Middle frontal gyrus (tissue), 1 donor: Measurements from ENCODE around the gene KIAA1958.

ENCODE experiments used
- DNase-seq: peaks from one replicate; pipeline ENCODE4 v3.0.0-alpha.2; 2015; ENCODE audit warnings: low spot score; ENCODE audit errors: extremely low spot score

KIAA1958 gene

GRCh38 chr9:112601636-112602035 is 115.0 kb downstream of the KIAA1958 start:
- no peak for DNase-seq

GRCh38 chr9:112604790-112605189 is 118.2 kb downstream of the KIAA1958 start:
- DNase-seq = no peak

DNA sequence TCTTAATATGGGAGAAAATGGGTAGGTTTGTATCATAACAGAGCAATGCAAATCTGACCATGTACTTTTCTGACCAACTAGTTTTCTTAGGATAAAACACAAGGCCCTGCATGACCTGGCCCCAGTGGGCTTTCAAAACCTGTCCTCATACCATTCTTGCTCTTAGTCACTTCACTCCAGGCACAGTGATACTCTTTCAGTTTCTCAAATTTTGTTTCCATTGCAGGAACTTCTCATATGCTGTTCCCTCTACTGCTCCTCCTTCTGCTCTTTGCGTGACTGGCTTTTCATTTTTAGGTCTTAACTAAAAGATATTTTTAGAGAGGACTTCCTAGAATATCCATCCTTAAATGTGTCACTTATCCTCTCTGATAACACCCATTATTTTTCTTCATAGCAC is 118.9 kb downstream of the KIAA1958 start:
- DNase-seq = no peak

- DNase-seq = no peak
Measured at GRCh38 chr9:112605963-112606699, 119.5 kb downstream of the KIAA1958 start.

DNA sequence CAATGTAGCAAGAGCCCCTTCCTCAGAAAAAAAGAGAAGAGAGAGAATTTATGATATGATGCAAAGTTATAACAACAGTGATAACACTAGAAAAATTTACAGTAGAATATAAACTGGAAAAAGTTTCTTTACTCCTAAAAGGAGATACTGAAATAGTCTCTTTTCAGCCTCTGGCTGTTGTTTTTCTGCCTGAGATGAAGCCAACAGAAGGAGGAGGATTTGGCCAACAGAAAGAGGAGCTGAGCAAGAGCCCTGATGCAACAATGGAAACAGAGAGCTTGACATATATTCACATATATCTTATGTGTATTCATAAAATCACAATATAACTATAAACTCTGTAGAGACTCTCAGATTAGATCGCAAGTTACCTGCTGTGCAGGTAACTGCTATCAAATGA is 122.2 kb downstream of the KIAA1958 start:
- DNase-seq = no peak

DNA sequence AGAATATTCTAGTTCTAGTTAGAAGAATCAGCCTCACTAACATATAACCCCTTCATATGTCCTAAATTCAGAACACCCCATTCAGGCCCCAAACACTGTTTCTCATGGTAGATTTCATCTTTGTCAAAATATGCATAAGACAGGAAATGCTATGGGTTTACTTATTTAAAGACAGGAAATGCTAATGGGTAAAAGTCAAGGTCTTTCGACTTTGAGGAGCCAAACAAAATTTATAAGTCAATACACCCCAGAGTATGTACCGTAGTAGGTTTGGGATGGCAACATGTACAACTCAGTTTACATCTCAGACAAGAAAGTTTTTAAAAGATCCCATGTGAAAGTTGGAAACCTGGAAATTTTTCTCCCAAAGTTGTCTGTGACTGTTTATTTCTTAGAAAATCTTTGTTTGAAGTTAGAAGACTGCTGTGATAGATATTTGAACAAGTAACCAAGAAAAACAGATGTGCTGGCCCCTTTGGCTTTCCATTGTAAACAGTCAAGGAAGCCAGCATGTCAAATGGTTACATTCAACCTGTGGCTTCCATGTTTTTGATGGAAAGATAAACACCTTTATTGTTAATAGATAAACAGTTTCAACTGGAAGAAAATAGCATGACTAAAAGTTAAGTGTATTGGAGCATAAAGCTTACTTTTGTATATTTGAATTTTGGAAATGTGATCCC is 129.1 kb downstream of the KIAA1958 start:
- no peak for DNase-seq

DNA sequence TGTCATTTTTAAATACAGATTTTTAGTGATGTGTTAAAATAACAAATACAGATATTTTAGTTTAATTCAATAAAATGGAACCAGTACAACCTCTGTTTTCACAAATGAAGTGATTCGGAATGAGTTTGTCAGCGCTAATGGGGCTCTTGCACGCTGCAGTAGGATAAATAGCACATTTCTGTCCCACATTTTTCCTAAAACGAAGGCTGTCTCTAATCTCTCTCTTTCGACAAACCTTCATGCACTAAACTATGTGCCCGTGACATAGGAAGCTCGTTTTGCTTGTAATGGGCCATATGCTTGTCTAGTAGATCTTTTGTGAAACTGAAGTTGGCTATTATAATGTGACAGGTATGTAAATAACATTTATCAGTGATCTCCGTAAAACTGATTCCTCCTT is 130.7 kb downstream of the KIAA1958 start:
- no peak for DNase-seq

DNA sequence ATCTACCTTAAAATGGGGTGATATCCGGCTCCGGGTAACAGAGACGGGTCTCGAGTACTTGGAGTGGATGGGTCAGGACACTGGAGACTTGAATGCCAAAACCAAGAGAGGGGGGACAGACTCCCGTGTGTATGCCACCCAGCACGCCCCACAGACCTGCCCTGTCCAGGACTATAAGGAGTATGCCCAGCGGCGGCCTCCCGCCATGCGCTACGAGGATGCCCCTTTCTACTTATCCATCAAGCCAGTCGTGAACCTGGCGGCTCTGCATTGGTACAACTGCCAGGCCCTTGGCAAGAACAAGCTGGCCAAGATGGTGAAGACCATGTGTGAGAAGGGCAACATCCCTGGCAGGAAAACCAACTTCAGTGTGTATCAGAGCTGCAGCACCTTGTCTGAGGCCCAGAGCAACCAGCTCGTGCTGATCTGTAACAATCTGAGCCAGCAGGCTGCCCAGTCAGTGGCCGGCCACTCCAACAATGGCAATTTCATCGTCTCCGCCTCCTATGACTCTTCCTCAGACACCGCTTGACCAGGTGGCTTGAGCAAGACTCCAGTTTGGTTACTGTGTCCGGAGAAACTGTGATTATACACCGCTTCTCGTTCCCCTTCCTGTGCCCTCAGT is 131.9 kb downstream of the KIAA1958 start:
- no peak for DNase-seq

DNA sequence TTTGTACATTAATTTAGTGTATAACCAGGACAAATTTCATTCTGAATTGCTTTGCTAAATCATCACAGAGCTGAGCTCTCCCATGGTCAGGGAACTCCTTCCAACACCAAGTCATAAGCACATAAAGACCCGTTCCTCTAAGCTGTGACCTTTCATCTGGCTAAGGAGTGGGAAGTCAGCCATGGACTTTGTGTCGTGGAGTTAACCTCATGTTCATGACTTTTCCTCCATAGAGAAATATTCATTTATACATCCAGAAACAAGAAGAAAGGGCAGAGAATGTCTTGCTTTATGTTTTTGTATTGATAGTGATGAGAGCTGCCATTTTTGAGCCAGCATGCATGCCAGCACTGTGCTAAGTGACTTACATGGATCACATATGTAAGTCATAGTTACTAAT is 133.8 kb downstream of the KIAA1958 start:
- DNase-seq = no peak

DNA sequence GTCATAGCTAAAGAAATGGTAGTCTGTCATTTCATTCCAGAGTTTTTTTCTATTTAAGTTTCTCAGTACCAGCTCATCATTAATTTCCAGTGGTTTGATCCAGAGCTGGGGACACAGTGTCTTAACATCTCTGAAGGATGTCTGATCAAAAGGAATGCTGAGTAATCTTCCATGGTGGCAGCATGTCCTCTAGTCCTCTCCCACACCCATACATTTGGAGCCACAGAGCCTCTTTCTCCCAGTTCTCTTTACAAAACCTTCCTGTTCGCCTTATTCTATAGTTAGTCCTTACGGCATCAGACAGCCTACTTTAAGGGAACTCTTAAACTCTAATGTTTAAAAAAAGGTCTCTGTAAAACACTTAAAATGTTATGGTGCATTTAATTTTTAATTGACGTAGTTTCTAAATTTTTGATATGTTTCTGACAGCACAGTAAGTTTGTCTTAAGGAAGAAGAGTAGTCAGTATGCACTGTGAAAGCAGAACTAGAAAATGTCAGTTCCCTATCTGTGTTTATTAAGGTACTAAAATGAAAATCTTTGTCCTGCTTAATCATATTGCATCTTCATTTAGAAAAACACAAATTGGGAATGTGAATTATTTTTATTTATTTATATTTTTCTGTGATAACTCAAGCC is 134.5 kb downstream of the KIAA1958 start:
- DNase-seq = no peak

DNA sequence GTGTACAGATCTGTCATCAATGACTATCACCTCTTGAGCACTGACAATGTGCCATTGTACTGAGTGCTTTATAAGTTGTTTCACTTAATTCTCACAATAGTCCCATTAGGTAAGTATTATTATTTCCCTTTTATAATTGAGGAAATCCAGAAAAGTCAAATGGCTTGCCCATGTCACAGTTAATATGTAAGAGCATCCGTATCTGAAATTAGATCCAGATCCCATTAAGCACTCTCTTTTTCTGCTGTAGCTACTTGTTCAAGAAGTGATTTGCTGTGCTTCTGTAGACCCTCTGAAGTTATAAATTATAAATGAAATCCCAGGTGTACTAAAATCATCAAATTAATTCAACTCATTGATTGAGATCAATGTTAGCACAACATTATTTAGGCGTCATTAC is 136.6 kb downstream of the KIAA1958 start:
- DNase-seq = no peak

DNA sequence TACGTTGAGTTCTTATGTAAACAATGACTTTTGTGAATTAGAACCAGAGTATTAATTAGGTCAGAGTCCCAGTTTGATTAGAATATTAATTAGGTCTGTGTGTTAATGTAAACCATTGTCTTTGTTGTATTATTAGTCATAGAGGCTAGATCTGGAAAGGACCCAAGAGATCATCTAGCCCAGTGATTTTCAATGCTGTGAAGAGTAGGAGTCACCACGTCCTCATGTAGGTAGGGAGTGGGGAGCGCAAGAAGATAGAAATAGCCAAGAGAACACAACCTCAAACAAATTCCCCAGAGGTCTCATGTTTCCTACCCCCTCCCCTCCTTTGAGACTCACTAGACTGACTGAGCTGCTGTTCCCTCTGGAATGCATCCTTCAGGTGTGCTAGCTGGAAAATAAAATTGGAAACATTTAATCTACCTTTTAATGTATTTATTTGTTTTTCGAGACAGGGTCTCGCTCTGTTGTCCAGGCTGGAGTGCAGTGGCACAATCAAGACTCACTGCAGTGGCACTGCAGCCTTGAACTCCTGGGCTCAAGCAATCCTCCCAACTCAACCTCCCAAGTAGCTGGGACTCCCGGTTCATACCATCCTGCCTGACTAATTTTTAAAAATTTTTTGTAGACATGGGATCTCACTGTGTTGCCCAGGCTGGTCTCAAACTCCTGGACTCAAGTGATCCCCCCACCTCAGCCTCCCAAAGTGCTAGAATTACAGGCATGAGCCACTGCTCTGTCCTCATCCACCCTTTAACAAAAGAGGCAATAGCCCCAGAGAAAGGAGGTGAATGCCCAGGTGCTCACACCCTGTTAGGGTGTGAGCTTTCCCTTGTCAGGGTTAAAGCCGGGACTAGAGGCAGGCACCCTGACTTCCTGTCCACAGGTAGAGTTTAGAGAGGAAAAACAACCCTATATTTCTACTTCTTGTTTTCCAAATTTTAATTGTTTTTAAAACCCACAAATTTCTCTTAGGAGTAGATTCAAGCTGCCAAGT is 138.4 kb downstream of the KIAA1958 start:
- DNase-seq = no peak

- DNase-seq = no peak
Measured at GRCh38 chr9:112629671-112630485, 143.3 kb downstream of the KIAA1958 start.

DNA sequence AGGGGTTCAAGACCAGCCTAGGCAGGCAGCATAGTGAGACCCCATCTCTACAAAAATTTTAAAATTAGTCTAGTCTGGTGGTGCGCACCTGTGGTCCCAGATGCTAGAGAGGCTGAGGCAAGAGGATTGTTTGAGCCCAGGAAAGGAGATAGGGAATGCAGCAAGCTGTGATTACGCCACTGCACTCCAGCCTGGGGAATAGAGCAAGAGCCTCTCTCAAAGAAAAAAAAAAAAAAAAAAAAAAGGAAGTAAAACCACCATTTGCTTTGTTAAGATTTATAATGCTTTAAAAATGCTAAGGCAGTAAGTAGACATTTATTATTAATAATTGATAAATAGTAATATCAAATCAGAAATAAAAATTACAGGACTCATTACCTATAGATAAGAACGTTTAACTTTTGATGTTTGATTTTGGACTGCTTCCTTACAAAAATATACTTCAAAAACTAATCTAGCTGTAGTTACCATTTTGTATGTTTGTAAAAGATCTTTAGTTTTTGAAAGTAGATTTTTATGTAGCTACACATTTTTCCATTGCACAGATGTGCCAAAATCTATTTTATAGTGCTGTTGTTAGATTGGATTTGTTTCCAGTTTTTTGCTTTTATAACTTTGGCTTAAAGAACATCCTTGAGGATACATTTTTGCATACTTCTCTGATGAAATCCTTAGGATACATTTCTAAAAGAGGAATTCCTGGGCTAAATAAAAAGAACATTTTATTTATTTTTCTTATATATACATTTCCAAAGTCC is 144.9 kb downstream of the KIAA1958 start:
- DNase-seq = no peak

- no peak for DNase-seq
Measured at GRCh38 chr9:112640311-112640710, 153.7 kb downstream of the KIAA1958 start.

- no peak for DNase-seq
Measured at GRCh38 chr9:112642126-112642525, 155.5 kb downstream of the KIAA1958 start.

- no peak for DNase-seq
Measured at GRCh38 chr9:112647596-112647995, 161.0 kb downstream of the KIAA1958 start.

DNA sequence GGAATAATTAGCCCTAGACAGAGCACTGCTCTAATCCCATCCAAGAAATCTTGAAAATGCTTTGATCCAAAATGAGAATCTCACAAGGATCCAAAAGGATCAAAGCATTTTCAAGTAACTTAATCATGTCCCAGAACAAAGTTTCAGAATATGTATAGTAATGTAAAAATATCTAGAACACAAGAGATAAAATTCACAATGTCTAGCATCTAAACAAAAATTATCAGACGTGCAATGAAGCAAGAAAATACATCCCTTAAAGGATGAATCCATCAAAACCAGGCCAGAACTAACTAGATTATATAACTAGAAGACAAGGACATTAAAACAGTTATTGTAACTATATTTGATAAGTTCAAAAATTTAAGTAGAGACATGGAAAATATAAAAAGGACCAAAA is 162.0 kb downstream of the KIAA1958 start:
- no peak for DNase-seq

DNA sequence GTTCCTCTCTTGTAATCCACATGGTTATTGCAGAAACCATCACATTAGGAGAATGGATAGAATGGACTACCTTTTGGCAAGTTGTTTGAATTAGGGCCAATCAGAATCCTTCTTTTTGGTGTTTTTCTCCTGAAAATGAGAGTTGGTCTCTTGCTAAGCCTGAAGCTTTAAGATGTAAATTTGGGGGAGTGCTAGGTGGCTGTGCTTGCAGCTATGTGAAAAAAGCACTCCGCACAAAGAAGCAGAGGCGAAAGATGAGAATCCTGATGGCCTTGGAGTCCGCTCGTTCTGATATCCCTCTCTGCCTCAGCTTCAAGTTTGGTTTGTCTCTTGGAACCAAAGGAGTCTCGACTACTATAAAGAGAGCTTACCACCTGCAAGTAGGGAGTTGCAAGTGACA is 167.7 kb downstream of the KIAA1958 start:
- DNase-seq = no peak
